GM12892 (cell line): Measurements from ENCODE around the gene CORO7.

Source experiments
- POLR2A ChIP-seq: IDR thresholded peaks from 2 replicates; pipeline ENCODE4 v1.6.1; 2011; ENCODE audit warnings: low read depth, low read length, control low read depth
- POLR2AphosphoS5 ChIP-seq: IDR thresholded peaks from 2 replicates; pipeline ENCODE4 v1.6.1; 2011; ENCODE audit warnings: low read depth, low read length, control low read depth
- TAF1 ChIP-seq: IDR thresholded peaks from 2 replicates; pipeline ENCODE4 v1.6.1; 2011; ENCODE audit warnings: low read depth, mild to moderate bottlenecking, control low read depth, low read length, borderline replicate concordance

GRCh38 chr16:4377573-4378154 is 38.7 kb downstream of the CORO7 start:
- TF ChIP-seq POLR2A (no peak), POLR2AphosphoS5 (no peak), TAF1 (no peak)
